ENCODE measurements around the gene ZNF785.

- TF ChIP-seq REST (IDR thresholded peaks at IDR 0.05; ENCODE audit: insufficient read depth in 1 of 2, low read depth in 2 of 2, low read length in 2 of 2) (no peak), TAF1 (IDR thresholded peaks at IDR 0.05; ENCODE audit: borderline replicate concordance, insufficient read depth, low read length) (no peak), POLR2AphosphoS5 (IDR thresholded peaks at IDR 0.05; ENCODE audit: low read depth, low read length) (no peak), FOXP2 (optimal IDR thresholded peaks at IDR 0.05; ENCODE audit: borderline replicate concordance, extremely low read depth, extremely low read length, insufficient read depth) (no peak)
Observed at GRCh38 chr16:30600929-30601328, 15.4 kb upstream of the ZNF785 start.

All from PFSK-1 (cell line).